HG03432 (cell line): Measurements from ENCODE around the gene TNNI3.

Source experiments
- ATAC-seq: cut with Tn5 transposase; IDR thresholded peaks from one replicate; pipeline ENCODE4 v1.9.1; 2021; ENCODE audit warnings: mild to moderate bottlenecking, moderate library complexity; ENCODE audit not compliant: unreplicated experiment

TNNI3 gene

DNA sequence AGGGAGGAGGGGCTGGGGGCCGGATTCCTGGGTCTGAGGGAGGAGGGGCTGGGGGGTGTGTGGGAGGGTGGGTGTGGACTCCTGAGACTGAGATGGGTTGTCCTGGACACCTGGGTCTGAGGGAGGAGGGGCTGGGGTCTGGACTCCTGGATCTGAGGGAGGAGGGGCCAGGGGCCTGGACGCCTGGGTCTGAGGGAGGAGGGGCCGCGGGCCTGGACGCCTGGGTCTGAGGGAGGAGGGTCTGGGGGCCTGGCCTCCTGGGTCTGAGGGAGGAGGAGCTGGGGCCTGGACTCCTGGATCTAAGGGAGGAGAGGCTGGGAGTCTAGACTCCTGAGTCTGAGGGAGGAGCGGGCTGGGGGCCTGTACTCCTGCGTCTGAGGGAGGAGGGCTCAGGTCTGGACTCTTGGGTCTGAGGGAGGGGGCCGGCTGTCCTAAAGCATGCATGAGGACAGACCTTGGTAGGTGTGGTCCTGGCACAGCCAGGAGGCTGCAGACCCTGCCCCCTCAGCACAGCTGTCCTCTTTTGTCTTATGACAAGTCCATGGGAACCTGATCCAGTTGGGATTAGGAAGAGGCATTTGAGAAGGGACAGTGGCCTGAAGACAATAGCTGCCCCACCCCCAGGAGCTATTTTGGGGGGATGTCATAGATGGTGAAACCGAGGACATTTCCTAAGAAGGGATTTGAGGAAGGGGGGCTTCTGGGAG is 9.8 kb downstream of the TNNI3 start:
- ATAC-seq: no peak

DNA sequence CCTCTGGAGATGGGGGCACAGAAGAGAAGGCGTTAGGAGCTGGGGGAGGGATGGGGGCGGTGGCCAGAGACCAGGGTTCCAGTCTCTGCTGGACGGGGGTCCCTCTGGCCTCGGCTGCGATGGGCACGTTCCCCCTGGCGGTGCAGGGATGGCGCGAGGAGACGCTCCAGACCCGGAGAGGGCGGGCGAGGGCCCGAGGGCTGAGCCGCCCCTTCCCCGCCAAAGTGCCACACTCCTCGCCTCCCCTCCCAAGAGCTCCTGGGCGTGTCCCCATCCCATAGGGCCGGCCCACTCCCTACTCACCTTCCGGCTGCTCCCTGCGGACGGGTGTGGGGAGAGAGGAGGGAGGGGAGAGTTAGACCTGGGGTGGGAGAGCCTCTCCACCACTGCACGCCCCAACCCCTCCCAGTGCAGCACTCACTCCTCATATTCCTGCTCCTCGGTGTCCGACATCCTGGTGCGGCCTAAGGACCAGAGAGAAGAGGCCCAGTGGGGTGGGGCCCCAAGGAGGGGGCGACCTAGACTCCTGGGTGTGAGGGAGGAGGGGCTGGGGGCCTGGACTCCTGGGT is 10.7 kb downstream of the TNNI3 start:
- no peak for ATAC-seq

- no peak for ATAC-seq
Observed at GRCh38 chr19:55146078-55146704, 11.3 kb downstream of the TNNI3 start.

DNA sequence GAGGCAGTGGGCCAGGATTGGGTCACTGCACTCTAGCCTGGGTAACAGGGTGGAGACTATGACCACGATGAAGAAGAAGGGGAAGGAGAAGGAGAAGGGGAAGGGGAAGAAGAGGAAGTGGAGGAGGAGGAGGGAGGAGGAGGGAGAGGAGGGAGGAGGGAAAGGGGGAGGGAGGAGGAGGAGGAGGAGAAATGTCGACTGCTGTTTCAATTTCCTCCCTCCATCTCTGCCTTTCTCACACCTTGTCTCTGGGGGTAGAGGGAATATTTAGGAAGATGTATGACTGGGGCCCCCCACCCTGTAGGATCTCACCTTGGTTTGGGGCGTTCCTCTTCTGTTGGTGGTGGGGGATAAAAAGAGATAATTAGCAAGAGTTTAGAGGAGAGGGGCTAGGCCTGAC is 12.3 kb downstream of the TNNI3 start:
- no peak for ATAC-seq

DNA sequence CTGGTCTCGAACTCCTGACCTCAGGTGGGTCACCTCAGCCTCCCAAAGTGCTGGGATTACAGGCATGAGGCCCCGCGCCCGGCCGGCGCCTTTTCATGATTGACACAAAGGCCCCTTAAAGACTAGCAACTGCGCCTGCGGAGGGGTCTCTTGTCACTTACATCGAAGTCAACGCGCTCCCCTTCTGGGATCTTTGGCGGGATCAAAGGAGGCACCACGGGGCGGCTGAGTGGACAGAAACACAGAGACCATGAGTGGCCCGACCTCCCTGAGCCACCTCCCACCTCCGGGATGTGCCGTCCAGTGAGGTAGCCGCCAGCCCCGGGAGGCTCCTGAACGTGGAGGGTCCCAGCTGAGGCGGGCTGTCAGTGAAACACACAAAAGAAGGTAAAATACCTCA is 15.8 kb downstream of the TNNI3 start:
- no peak for ATAC-seq

DNA sequence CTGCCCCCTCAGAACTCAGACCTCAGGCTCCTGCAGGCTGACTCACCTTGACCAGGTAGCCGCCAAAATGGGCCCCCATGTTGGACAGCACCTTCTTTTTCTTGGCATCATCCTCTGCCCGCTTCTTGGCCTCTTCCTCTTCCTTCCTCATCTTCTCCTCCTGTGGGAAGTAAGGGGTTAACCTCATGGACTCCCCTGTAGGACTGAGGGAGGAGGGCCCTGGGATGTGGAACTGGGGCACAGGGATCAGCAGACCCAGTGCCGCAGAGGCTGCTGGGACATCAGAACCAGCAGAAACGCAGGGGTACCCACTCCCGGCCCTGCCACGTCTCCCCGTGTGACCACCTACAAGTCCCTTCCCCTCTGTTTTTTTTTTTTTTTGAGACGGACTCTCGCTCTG is 19.6 kb downstream of the TNNI3 start:
- ATAC-seq: no peak

GRCh38 chr19:55136399-55137102 is 21.0 kb downstream of the TNNI3 start:
- no peak for ATAC-seq

DNA sequence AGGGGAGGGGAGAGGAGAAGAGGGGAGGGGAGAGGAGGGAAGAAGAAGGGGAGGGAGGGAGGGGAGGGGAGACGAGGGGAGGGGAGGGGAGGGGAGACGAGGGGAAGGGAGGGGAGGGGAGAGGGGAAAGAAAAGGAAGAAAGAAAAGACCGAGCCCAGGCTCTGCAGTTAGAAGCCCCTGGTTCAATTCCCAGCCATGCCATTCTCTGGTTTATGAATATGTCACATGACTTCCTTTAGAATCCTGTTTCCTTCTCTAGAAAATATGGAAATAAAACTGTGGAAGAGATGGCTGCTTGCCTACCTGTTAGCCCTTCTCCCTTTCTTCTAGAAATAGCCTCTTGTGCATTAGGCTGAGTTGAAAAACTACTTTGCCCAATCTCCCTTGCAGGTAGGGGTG is 22.8 kb downstream of the TNNI3 start:
- no peak for ATAC-seq

GRCh38 chr19:55133639-55134444 is 23.7 kb downstream of the TNNI3 start:
- ATAC-seq: no peak

DNA sequence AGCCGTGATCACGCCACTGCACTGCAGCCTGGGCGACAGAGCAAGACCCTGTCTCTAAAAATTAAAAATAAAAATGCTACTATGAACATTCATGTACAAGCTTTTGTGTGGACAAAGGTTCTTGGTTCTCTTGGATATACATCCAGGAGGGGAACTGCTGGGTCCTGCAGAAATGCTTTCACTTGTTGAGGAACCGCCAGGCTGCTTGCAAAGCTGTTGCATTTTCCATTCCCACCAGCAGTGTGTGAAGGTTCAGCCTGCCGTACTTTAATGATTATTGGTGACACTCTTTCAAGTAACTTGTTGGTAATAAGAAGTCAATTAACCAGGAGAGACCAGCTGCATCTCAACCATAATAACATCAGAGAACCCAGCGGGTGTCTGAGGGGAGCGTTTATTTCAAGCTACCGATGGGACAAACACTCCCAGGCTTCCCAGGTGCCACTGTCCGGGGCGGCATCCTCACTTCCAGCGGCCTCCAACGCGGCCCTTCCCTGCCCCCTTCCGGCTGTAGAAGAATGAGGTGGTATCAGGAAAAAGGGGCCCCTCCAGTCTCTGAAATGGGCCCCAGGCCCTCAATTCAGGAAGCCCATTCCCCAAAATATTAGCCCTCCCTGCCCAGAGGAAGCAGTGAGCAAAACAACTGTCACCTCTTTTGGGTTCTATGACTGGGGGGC is 24.9 kb downstream of the TNNI3 start:
- ATAC-seq: no peak

GRCh38 chr19:55131421-55131820 is 26.1 kb downstream of the TNNI3 start:
- no peak for ATAC-seq

DNA sequence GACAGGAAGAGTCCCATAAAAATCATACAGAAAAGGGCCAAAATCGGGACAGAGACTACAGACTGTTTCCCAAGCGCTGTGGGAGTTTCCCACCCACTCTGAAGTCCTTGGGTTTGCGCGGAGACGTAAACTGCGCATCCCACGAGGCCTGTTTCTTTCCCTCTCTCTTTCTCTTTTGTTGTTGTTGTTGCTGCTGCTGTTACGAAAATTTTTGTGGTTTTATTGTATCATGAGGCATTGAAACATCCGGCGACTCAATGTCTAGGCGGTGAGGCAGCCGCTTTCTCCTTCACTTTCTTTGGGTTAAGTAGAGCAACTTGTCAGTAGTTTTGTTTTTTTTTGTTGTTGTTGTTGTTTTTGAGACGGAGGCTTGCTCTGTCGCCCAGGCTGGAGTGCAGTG is 38.5 kb downstream of the TNNI3 start:
- ATAC-seq: no peak

DNA sequence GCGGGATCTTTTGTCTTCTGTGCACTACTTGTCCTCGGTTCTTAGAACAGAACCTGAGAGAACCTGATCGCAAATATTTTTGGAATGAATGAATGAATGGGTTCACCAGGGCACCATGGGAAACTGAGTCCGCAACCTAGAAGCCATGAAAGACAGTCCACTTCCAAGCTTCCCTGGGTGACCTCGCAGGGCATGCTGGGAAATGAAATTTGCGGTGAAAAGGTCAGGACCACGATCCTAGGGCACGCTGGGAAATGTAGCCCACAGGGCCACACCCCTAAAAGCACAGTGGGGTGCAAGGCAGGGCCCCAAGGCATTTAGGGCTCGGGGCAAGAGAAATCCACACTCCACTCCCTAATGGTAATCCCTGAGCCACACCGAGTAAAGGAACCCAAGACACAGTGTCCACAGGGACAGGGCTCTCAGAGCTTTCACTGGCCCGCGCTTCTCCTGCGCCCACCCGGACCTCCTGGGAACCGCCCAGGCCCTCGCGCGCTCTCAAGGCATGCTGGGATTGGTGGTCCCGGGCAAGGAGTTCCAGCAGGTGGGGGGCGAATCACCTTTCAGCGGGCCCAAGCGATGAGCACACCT is 39.0 kb downstream of the TNNI3 start:
- no peak for ATAC-seq

- peak; percentile 81 for ATAC-seq
Observed at GRCh38 chr19:55117663-55118391, 39.7 kb downstream of the TNNI3 start.

GRCh38 chr19:55116859-55117662 is 40.5 kb downstream of the TNNI3 start, which contains the start of gene PPP1R12C:
TSS of gene PPP1R12C (minus strand) at chr19:55117637. CDS start at chr19:55117543, 94 bp downstream.
- peak; percentile 10 for ATAC-seq

DNA sequence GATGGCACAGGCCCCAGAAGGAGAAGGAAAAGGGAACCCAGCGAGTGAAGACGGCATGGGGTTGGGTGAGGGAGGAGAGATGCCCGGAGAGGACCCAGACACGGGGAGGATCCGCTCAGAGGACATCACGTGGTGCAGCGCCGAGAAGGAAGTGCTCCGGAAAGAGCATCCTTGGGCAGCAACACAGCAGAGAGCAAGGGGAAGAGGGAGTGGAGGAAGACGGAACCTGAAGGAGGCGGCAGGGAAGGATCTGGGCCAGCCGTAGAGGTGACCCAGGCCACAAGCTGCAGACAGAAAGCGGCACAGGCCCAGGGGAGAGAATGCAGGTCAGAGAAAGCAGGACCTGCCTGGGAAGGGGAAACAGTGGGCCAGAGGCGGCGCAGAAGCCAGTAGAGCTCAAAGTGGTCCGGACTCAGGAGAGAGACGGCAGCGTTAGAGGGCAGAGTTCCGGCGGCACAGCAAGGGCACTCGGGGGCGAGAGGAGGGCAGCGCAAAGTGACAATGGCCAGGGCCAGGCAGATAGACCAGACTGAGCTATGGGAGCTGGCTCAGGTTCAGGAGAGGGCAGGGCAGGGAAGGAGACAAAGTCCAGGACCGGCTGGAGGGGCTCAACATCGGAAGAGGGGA is 41.2 kb downstream of the TNNI3 start:
- no peak for ATAC-seq

DNA sequence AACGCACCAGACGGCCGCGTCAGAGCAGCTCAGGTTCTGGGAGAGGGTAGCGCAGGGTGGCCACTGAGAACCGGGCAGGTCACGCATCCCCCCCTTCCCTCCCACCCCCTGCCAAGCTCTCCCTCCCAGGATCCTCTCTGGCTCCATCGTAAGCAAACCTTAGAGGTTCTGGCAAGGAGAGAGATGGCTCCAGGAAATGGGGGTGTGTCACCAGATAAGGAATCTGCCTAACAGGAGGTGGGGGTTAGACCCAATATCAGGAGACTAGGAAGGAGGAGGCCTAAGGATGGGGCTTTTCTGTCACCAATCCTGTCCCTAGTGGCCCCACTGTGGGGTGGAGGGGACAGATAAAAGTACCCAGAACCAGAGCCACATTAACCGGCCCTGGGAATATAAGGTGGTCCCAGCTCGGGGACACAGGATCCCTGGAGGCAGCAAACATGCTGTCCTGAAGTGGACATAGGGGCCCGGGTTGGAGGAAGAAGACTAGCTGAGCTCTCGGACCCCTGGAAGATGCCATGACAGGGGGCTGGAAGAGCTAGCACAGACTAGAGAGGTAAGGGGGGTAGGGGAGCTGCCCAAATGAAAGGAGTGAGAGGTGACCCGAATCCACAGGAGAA is 42.0 kb downstream of the TNNI3 start:
- no peak for ATAC-seq
